GM10248 (cell line): Measurements from ENCODE around the gene LOX.
A peak's percentile ranks its signal among the peaks of the same experiment; 100 is the strongest.

Experiments used
- CTCF ChIA-PET: fragments of 300-600 bp; sonication (Branson Sonifier 250); formaldehyde crosslinking; extraction: SDS; loops from one replicate; lab custom pipeline; 2021; ENCODE audit warnings: antibody characterized with exemption; lab: Yijun Ruan, JAX
- POLR2A ChIA-PET: fragments of 350-650 bp; sonication (Branson Sonifier 250); formaldehyde crosslinking; extraction: SDS; loops from one replicate; lab custom pipeline; 2020; ENCODE audit warnings: antibody characterized with exemption; lab: Yijun Ruan, JAX
- DNase-seq: peaks from one replicate; pipeline ENCODE4 v3.0.0; 2012; ENCODE audit errors: extremely low spot score
- CTCF ChIP-seq: IDR thresholded peaks from 2 replicates; pipeline ENCODE4 v1.5.1; 2012; ENCODE audit warnings: mild to moderate bottlenecking, low read depth; ENCODE audit errors: extremely low read depth, missing control alignments, control extremely low read depth

The LOX gene

GRCh38 chr5:122111460-122111859, 33.4 kb upstream of the LOX start:
- CTCF ChIA-PET: interaction anchor here (1.0 to 2.6 kb wide), 2 partner anchors 9 to 34 kb away, joined by 3 to 14 read pairs; partner anchors contain the start of gene LOX
- POLR2A ChIA-PET: no interaction called here
- no peak for TF ChIP-seq CTCF
- no peak for DNase-seq

- ChIA-PET CTCF (interaction anchor here (1.0 to 2.6 kb wide), 3 partner anchors 9 to 33 kb away, joined by 3 to 14 read pairs (median 3); partner anchors contain the start of gene LOX), POLR2A (no interaction called here)
- DNase-seq: no peak
- TF ChIP-seq CTCF: no peak
These were observed 32.9 kb upstream of the LOX start for GRCh38 chr5:122110987-122111386.

GRCh38 chr5:122107016-122107415, 29.0 kb upstream of the LOX start:
- CTCF ChIA-PET: no interaction called here
- POLR2A ChIA-PET: no interaction called here
- no peak for DNase-seq
- no peak for TF ChIP-seq CTCF

- ChIA-PET POLR2A (no interaction called here), CTCF (no interaction called here)
- TF ChIP-seq CTCF: no peak
- no peak for DNase-seq
These were observed 27.9 kb upstream of the LOX start for GRCh38 chr5:122105909-122106308.

GRCh38 chr5:122102825-122103224, 24.8 kb upstream of the LOX start:
- no peak for DNase-seq
- no peak for TF ChIP-seq CTCF
- ChIA-PET CTCF (interaction anchor here (0.6 to 2.4 kb wide), 11 partner anchors 9 to 1446 kb away, joined by 3 to 14 read pairs (median 4); partner anchors contain the start of genes LOX and ZNF474), POLR2A (no interaction called here)

- POLR2A ChIA-PET: no interaction called here
- DNase-seq: no peak
These were observed 23.7 kb upstream of the LOX start for GRCh38 chr5:122101636-122102285.

More at GRCh38 chr5:122101636-122102285, 23.7 kb upstream of the LOX start:
- TF ChIP-seq CTCF: peak; percentile 51
- CTCF ChIA-PET: interaction anchor here (0.9 to 2.4 kb wide), 14 partner anchors 9 to 1448 kb away, joined by 3 to 14 read pairs (median 4); partner anchors contain the start of genes LOX and ZNF474
